Right lobe of liver (tissue), 6 donors: ENCODE results near the gene C1QTNF6. TPM values are rescaled to one million over a fixed set of nuclear protein-coding genes. Genes with fewer than 3 reads are reported as not detected.

Source experiments
- ATAC-seq, 4 donors: fragments of 200-7000 bp; cut with Tn5 transposase; one replicate each; pipeline ENCODE4 v1.9.1; 2020; ENCODE audit warnings: mild to moderate bottlenecking in 4 of 4, moderate library complexity in 4 of 4
- DNase-seq, 3 donors: peaks; one replicate each; pipeline ENCODE4 v3.0.0-alpha.2; 2020
- H3K27ac ChIP-seq, 3 donors: fragments of 200-600 bp; one replicate each; pipeline ENCODE4 v1.8.0; 2022
- H3K27me3 ChIP-seq, 2 donors: fragments of 200-600 bp; one replicate each; pipeline ENCODE4 v1.8.0; 2022
- H3K36me3 ChIP-seq, 4 donors: fragments of 200-600 bp; sonication (generic) in 1 of 4; one replicate each; pipeline versions ENCODE4 v1.5.1 to v1.8.0; 2017 to 2022; ENCODE audit warnings: control low read depth in 1 of 4
- H3K4me1 ChIP-seq, 4 donors: fragments of 200-600 bp; sonication (generic) in 1 of 4; one replicate each; pipeline versions ENCODE4 v1.5.1 to v1.8.0; 2017 to 2022; ENCODE audit warnings: control low read depth in 1 of 4
- H3K4me3 ChIP-seq, 3 donors: fragments of 200-600 bp; one replicate each; pipeline ENCODE4 v1.8.0; 2022
- H3K9me3 ChIP-seq, 4 donors: fragments of 200-600 bp; sonication (generic) in 1 of 4; one replicate each; pipeline versions ENCODE4 v1.5.1 to v1.8.0; 2017 to 2022; ENCODE audit warnings: control low read depth in 1 of 4
- CTCF ChIP-seq, 4 donors: fragments of 200-600 bp in 3 of 4; fragments of 450-650 bp in 1 of 4; IDR thresholded peaks; one replicate each; pipeline versions ENCODE4 v1.5.1 to v1.8.0; 2016 to 2022; ENCODE audit warnings: antibody characterized with exemption in 4 of 4, mild to moderate bottlenecking in 2 of 4
- POLR2A ChIP-seq: fragments of 450-650 bp; IDR thresholded peaks from one replicate; pipeline ENCODE4 v1.6.1; 2017; ENCODE audit warnings: antibody characterized with exemption, mild to moderate bottlenecking
- WGBS: methylation state at CpG from one replicate; pipeline ENCODE4 v1.1.6; 2018; ENCODE audit warnings: low coverage, low lambda C conversion rate; ENCODE audit not compliant: insufficient coverage; ENCODE audit errors: missing lambda C conversion rate; 5-methylcytosine and 5-hydroxymethylcytosine counted together
- intact Hi-C, 2 donors: fragments of 100-400 bp; cut with DNase I; formaldehyde crosslinking; loops; one replicate each; pipeline versions ENCODE4 v1.11.2 to v1.14.1; 2022
- total RNA-seq, 6 experiments: library from RNA; depleted of rRNA in 2 of 6; stranded (reverse); fragments of >200 nt in 2 of 6; fragmentation: NEBNext Ultra II Directional in 3 of 6; extraction: Animal tissue kit (Norgen Biotek cat#: 25700) in 3 of 6; gene quantifications; one replicate each; pipeline versions ENCODE4 v1.1.0 to v1.2.4, GENCODE V29; 2016 to 2023
- donor health status: DM: no; HTN: yes; CAD: no.
- donor health status: DM: no; HTN: no; CAD: no.
- donor health status: DM: no; HTN: no; CAD: no.
- donor health status: DM: no; HTN: yes; CAD: no.
- donor health status: DM: no; HTN: yes; CAD: no.

The C1QTNF6 gene
- total RNA-seq, 6 experiments from 2014 or later = 3.3 to 12.6 (median 6.3) TPM

- DNase-seq (peak in 2 of 3 donors; percentile 16 to 35), ATAC-seq (no peak)
- Histone ChIP-seq H3K36me3 (no peaks in the 10 kb centered on the region), H3K4me3 (no peak overlapping the region), H3K4me1 (no peaks in the 10 kb centered on the region), H3K27me3 (no peaks in the 10 kb centered on the region), H3K27ac (no peak overlapping the region), H3K9me3 (no peaks in the 10 kb centered on the region)
- 92% methylated on average over 13 of the region's 13 CpGs for WGBS
- TF ChIP-seq POLR2A (no peak), CTCF (IDR thresholded peaks at IDR 0.05) (no peak)
- intact Hi-C loops = no loop called here
Observed at GRCh38 chr22:37214731-37215030, 26.6 kb upstream of the C1QTNF6 start.

GRCh38 chr22:37213941-37214730 lies 26.1 kb upstream of the C1QTNF6 start:
- Histone ChIP-seq H3K4me1 (no peaks in the 10 kb centered on the region), H3K9me3 (no peaks in the 10 kb centered on the region), H3K27ac (no peak overlapping the region), H3K27me3 (no peaks in the 10 kb centered on the region), H3K4me3 (no peak overlapping the region), H3K36me3 (no peaks in the 10 kb centered on the region)
- 64% methylated on average over 10 of the region's 13 CpGs for WGBS
- DNase-seq = no peak
- intact Hi-C loops = no loop called here
- no peak for ATAC-seq
- TF ChIP-seq POLR2A (no peak), CTCF (IDR thresholded peaks at IDR 0.05) (no peak)

GRCh38 chr22:37213218-37213855 lies 25.3 kb upstream of the C1QTNF6 start:
- ATAC-seq (no peak), DNase-seq (peak in 1 of 3 donors; percentile 13)
- Histone ChIP-seq H3K27me3 (no peaks in the 10 kb centered on the region), H3K4me3 (no peak overlapping the region), H3K4me1 (no peaks in the 10 kb centered on the region), H3K9me3 (no peaks in the 10 kb centered on the region), H3K36me3 (no peaks in the 10 kb centered on the region), H3K27ac (no peak overlapping the region)
- WGBS = 80% methylated on average over 1 of the region's 18 CpGs
- no peak for TF ChIP-seq CTCF (IDR thresholded peaks at IDR 0.05)
- TF ChIP-seq POLR2A = no peak
- intact Hi-C loops = no loop called here

DNA sequence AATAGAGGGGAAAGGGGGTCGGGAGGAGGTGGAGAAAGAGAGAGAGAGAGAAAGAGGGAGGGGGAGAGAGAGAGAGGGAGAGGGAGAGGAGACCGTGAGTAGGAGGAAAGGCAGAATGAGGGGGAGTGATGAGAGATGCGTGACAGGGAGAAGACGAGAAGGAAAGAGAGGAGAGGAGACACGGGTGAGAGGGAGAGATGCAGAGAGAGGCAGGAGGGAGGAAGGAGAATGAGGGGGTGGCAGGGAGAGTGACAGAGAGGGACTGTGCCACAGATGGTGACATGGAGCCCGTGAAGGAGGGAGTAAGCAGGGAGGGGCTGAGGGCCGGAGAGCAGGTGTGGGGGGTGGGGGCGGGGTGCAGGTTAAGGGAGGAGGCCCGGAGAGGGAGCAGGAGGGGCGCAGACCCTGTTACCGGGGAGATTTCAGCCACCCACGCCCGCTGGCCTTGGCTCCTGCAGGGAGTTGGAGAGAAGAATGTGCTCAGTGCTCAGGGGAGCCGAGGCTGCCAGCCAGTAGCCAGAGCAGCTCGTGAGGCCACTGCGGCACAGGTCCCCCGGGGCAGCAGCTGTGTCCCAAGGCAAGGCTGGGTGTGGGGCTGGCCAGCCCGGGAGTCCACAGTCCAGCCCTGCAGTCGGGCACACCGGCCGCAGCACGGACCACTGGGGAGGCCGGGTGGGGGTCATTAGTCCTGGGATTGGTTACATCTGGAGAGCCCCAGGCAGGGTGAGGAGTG lies 24.3 kb upstream of the C1QTNF6 start, which contains the start of gene SSTR3:
Gene SSTR3, minus strand, starts transcription at position 304 of the 733 bp plus-strand sequence. CDS start 4,674 bp downstream, outside the sequence.
- DNase-seq (peak in 1 of 3 donors; percentile 20), ATAC-seq (peak; percentile 23 to 38 (median 30))
- H3K9me3 ChIP-seq = no peaks in the 10 kb centered on the region
- H3K27me3 ChIP-seq = no peaks in the 10 kb centered on the region
- TF ChIP-seq CTCF (IDR thresholded peaks at IDR 0.05) = no peak
- no peak for TF ChIP-seq POLR2A
- intact Hi-C loops = no loop called here
- no peaks in the 10 kb centered on the region for H3K4me1 ChIP-seq
- no peak within 1 kb of the TSS for H3K27ac ChIP-seq
- 31% methylated on average over 18 of the region's 23 CpGs for WGBS
- H3K36me3 ChIP-seq = no peaks in the 10 kb centered on the region
- no peak within 1 kb of the TSS for H3K4me3 ChIP-seq
